Mesenchymal stem cell (in vitro differentiated cells and primary cell): Measurements from ENCODE around the gene CACNA1E.

ENCODE experiments used
- DNase-seq: peaks from one replicate; pipeline ENCODE4 v3.0.0-alpha.2; 2013
- H2AFZ ChIP-seq: one replicate; pipeline ENCODE4 v1.6.1; 2013; ENCODE audit warnings: low read depth, mild to moderate bottlenecking, control low read depth, inconsistent platforms, low read length, moderate library complexity
- H2AK5ac ChIP-seq: 2 replicates; pipeline ENCODE4 v1.6.1; 2013; ENCODE audit warnings: low read length, moderate library complexity, mild to moderate bottlenecking, inconsistent platforms; ENCODE audit not compliant: severe bottlenecking
- H2BK120ac ChIP-seq: one replicate; pipeline ENCODE4 v1.6.1; 2013; ENCODE audit warnings: low read depth, mild to moderate bottlenecking, inconsistent platforms, low read length, moderate library complexity
- H2BK12ac ChIP-seq, 2 experiments: one replicate each; pipeline ENCODE4 v1.6.1; 2013; ENCODE audit warnings: inconsistent platforms in 2 of 2, low read length in 2 of 2, mild to moderate bottlenecking in 2 of 2, moderate library complexity in 2 of 2, control low read depth in 1 of 2
- H2BK15ac ChIP-seq: one replicate; pipeline ENCODE4 v1.6.1; 2013; ENCODE audit warnings: mild to moderate bottlenecking, low read depth, inconsistent platforms; ENCODE audit not compliant: poor library complexity, severe bottlenecking
- H2BK5ac ChIP-seq: 2 replicates; pipeline ENCODE4 v1.6.1; 2013; ENCODE audit warnings: low read depth, mild to moderate bottlenecking, low read length, control low read depth, inconsistent platforms; ENCODE audit not compliant: poor library complexity, severe bottlenecking
- H3K14ac ChIP-seq, 2 experiments: one replicate each; pipeline ENCODE4 v1.6.1; 2013; ENCODE audit warnings: inconsistent platforms in 2 of 2, low read length in 2 of 2, control low read depth in 1 of 2, mild to moderate bottlenecking in 1 of 2, moderate library complexity in 1 of 2
- H3K18ac ChIP-seq, 2 experiments: one replicate each; pipeline ENCODE4 v1.6.1; 2013; ENCODE audit warnings: inconsistent platforms in 2 of 2, low read length in 2 of 2, control low read depth in 1 of 2, low read depth in 1 of 2, mild to moderate bottlenecking in 1 of 2
- H3K23ac ChIP-seq, 2 experiments: one replicate each; pipeline ENCODE4 v1.6.1; 2013; ENCODE audit warnings: inconsistent platforms in 2 of 2, low read length in 2 of 2, mild to moderate bottlenecking in 2 of 2, moderate library complexity in 2 of 2, control low read depth in 1 of 2
- H3K27ac ChIP-seq: 2 replicates; pipeline ENCODE4 v1.5.1; 2013; ENCODE audit warnings: mild to moderate bottlenecking, moderate library complexity, low read length, control low read depth, inconsistent platforms; ENCODE audit not compliant: poor library complexity, severe bottlenecking
- H3K27me3 ChIP-seq, 2 experiments: 2 replicates each; pipeline versions ENCODE4 v1.6.1 to v1.7.0; 2013; ENCODE audit warnings: low read length in 2 of 2, mild to moderate bottlenecking in 2 of 2, moderate library complexity in 2 of 2, control low read depth in 1 of 2, inconsistent platforms in 1 of 2; ENCODE audit not compliant: control insufficient read depth in 1 of 2, insufficient read depth in 1 of 2
- H3K36me3 ChIP-seq, 2 experiments: 2 replicates each; pipeline versions ENCODE4 v1.6.1 to v1.7.0; 2013; ENCODE audit warnings: low read length in 2 of 2, control low read depth in 1 of 2, inconsistent platforms in 1 of 2, low read depth in 1 of 2, mild to moderate bottlenecking in 1 of 2; ENCODE audit not compliant: insufficient read depth in 2 of 2, control insufficient read depth in 1 of 2
- H3K4ac ChIP-seq, 2 experiments: one replicate each; pipeline ENCODE4 v1.6.1; 2013; ENCODE audit warnings: inconsistent platforms in 2 of 2, low read length in 2 of 2, mild to moderate bottlenecking in 2 of 2, moderate library complexity in 2 of 2, control low read depth in 1 of 2, low read depth in 1 of 2
- H3K4me1 ChIP-seq: 2 replicates; pipeline ENCODE4 v1.6.1; 2013; ENCODE audit warnings: low read depth, low read length, control low read depth; ENCODE audit not compliant: control insufficient read depth, insufficient read depth
- H3K4me2 ChIP-seq: 2 replicates; pipeline ENCODE4 v1.6.1; 2013; ENCODE audit warnings: low read length, mild to moderate bottlenecking, inconsistent platforms; ENCODE audit not compliant: poor library complexity, severe bottlenecking
- H3K4me3 ChIP-seq, 2 experiments: 2 replicates each; pipeline versions ENCODE4 v1.5.1 to v1.7.0; 2013; ENCODE audit warnings: low read length in 2 of 2, mild to moderate bottlenecking in 2 of 2, control low read depth in 1 of 2, low read depth in 1 of 2; ENCODE audit not compliant: insufficient read depth in 1 of 2
- H3K79me1 ChIP-seq: replicated peaks from 2 replicates; pipeline ENCODE4 v1.6.1; 2013; ENCODE audit warnings: mild to moderate bottlenecking, control low read depth, low read length, inconsistent platforms; ENCODE audit not compliant: poor library complexity, severe bottlenecking
- H3K9ac ChIP-seq: 2 replicates; pipeline ENCODE4 v1.7.0; 2013; ENCODE audit warnings: mild to moderate bottlenecking, low read length, moderate library complexity
- H3K9me3 ChIP-seq: 2 replicates; pipeline ENCODE4 v1.7.0; 2013; ENCODE audit warnings: mild to moderate bottlenecking, low read length; ENCODE audit not compliant: control insufficient read depth
- H4K8ac ChIP-seq: one replicate; pipeline ENCODE4 v1.6.1; 2013; ENCODE audit warnings: inconsistent platforms, mild to moderate bottlenecking, low read length, moderate library complexity
- H4K91ac ChIP-seq: one replicate; pipeline ENCODE4 v1.6.1; 2013; ENCODE audit warnings: mild to moderate bottlenecking, low read length, inconsistent platforms
- WGBS: methylation state at CpG from one replicate; pipeline ENCODE4 v1.1.7; 2013; ENCODE audit warnings: mixed read lengths; 5-methylcytosine and 5-hydroxymethylcytosine counted together

CACNA1E gene

DNA sequence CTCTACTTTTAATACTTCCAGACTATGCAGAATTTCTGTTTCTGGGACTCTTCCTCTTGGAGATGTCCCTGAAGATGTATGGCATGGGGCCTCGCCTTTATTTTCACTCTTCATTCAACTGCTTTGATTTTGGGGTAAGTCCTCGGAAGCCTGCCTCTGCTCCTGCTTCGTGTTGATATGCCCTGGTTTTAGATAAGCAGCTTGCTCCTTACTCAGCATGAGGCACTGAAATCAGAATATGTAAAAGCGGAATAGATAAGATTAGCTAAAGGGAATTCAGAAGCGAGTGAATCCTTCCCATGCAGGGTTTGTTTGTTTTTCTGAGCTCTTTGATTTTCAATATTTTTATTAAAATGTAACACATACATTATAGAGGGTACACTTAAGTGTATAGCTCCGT lies 234.7 kb downstream of the CACNA1E start:
- Histone ChIP-seq H3K27ac (no peak overlapping the region), H2BK5ac (no peak overlapping the region), H4K91ac (no peak overlapping the region), H3K9ac (no peak overlapping the region), H2BK120ac (no peak overlapping the region), H3K4me2 (no peak overlapping the region), H3K4me3 (no peak overlapping the region), H3K23ac (no peak overlapping the region), H3K18ac (no peak overlapping the region), H4K8ac (no peak overlapping the region), H2BK12ac (no peak overlapping the region), H2BK15ac (no peak overlapping the region), H3K14ac (no peak overlapping the region), H3K27me3 (peaks cover 0 to 2% of the 10 kb centered on the region in 2 experiments), H3K36me3 (no peaks in the 10 kb centered on the region), H3K4me1 (no peaks in the 10 kb centered on the region), H3K4ac (no peak overlapping the region), H3K9me3 (no peaks in the 10 kb centered on the region), H2AK5ac (no peak overlapping the region), H2AFZ (no peak overlapping the region), H3K79me1 (no peaks in the 10 kb centered on the region)
- no peak for DNase-seq
- WGBS: 41% methylated on average over 3 of the region's 6 CpGs

DNA sequence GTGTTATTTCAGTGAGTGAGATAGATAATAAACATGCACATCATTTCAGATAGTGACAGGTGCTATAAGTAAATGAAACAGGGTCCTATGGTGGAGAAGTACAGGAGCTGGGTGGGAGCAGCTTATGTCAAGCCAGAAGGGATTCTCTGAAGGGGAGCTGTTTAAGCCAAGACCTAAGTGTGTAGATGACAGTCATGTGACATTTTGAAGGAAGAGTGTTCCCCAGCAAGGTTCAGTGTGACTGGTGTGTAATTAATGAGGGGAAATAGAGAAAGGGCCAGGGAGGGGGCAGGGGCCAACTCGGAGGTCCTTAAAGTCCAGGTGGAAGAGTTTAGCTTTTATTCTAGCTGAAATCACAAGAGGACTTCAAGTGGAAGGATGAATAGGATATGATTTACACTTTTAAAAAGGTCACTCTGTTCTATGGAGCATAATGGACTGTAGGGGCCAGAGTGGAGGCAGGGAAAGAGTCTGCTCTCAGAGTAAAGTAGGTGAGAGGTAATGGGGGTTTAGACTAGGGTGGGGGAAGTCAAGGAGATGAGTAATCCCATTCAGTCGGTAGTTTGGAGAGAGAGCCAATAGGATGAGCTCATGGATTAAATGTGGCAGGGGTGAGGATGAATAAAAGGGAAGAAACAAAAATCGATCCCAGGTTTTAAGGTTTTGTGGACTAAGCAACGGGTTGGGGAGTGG lies 243.1 kb downstream of the CACNA1E start:
- Histone ChIP-seq H4K8ac (no peak overlapping the region), H3K18ac (no peak overlapping the region), H3K23ac (no peak overlapping the region), H3K14ac (no peak overlapping the region), H3K4me2 (no peak overlapping the region), H3K36me3 (no peaks in the 10 kb centered on the region), H3K27ac (no peak overlapping the region), H3K4me3 (no peak overlapping the region), H2AK5ac (no peak overlapping the region), H2BK12ac (no peak overlapping the region), H3K9me3 (no peaks in the 10 kb centered on the region), H2AFZ (no peak overlapping the region), H3K4me1 (no peaks in the 10 kb centered on the region), H3K27me3 (no peaks in the 10 kb centered on the region), H3K4ac (no peak overlapping the region), H2BK5ac (no peak overlapping the region), H4K91ac (no peak overlapping the region), H3K79me1 (no peaks in the 10 kb centered on the region), H2BK15ac (no peak overlapping the region), H2BK120ac (no peak overlapping the region), H3K9ac (no peak overlapping the region)
- 35% methylated on average over 4 of the region's 4 CpGs for WGBS
- DNase-seq: no peak

DNA sequence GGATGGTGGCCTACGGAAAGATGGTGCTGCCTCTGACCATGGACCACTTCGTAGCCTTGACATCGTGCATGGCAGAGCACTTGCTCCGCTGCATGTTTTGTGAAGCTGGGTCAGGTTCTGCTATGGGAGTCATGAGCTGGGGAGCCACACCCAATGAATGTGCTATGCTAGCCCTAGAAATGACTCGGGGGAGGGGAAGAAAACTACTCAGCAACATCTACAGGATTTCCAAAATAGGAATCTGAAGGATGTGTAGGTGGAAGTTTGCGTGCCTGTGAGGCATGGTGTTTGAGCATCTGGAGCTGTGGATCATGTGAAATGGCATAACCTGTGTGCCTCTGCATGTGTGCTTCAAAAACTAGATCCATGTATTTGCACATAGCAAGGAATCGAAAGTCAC lies 247.3 kb downstream of the CACNA1E start:
- H2AFZ ChIP-seq: no peak overlapping the region
- no peak for DNase-seq
- no peaks in the 10 kb centered on the region for H3K4me1 ChIP-seq
- H3K79me1 ChIP-seq: no peaks in the 10 kb centered on the region
- no peaks in the 10 kb centered on the region for H3K9me3 ChIP-seq
- no peak overlapping the region for H3K9ac ChIP-seq
- H2AK5ac ChIP-seq: no peak overlapping the region
- no peak overlapping the region for H4K91ac ChIP-seq
- WGBS: 84% methylated on average over 7 of the region's 7 CpGs
- no peak overlapping the region for H3K4ac ChIP-seq
- H3K4me2 ChIP-seq: no peak overlapping the region
- H3K23ac ChIP-seq: no peak overlapping the region
- no peaks in the 10 kb centered on the region for H3K36me3 ChIP-seq
- no peak overlapping the region for H3K14ac ChIP-seq
- no peaks in the 10 kb centered on the region for H3K27me3 ChIP-seq
- H4K8ac ChIP-seq: no peak overlapping the region
- H3K18ac ChIP-seq: no peak overlapping the region
- H2BK12ac ChIP-seq: no peak overlapping the region
- no peak overlapping the region for H2BK120ac ChIP-seq
- no peak overlapping the region for H3K4me3 ChIP-seq
- no peak overlapping the region for H2BK15ac ChIP-seq
- H3K27ac ChIP-seq: no peak overlapping the region
- H2BK5ac ChIP-seq: no peak overlapping the region

DNA sequence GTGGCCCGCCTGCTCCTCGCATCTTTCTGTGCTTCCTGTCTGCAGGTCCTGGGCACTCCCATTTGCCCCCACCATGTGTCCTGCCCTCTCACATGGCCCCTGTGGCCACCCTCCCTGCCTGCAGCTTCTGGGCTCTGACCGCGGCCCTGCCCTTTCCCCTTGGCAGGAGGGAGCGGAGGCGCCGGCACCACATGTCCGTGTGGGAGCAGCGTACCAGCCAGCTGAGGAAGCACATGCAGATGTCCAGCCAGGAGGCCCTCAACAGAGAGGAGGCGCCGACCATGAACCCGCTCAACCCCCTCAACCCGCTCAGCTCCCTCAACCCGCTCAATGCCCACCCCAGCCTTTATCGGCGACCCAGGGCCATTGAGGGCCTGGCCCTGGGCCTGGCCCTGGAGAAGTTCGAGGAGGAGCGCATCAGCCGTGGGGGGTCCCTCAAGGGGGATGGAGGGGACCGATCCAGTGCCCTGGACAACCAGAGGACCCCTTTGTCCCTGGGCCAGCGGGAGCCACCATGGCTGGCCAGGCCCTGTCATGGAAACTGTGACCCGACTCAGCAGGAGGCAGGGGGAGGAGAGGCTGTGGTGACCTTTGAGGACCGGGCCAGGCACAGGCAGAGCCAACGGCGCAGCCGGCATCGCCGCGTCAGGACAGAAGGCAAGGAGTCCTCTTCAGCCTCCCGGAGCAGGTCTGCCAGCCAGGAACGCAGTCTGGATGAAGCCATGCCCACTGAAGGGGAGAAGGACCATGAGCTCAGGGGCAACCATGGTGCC lies 249.1 kb downstream of the CACNA1E start:
- no peaks in the 10 kb centered on the region for H3K27me3 ChIP-seq
- H4K91ac ChIP-seq: no peak overlapping the region
- 91% methylated on average over 31 of the region's 31 CpGs for WGBS
- H3K4me2 ChIP-seq: no peak overlapping the region
- no peak for DNase-seq
- H3K9me3 ChIP-seq: no peaks in the 10 kb centered on the region
- no peaks in the 10 kb centered on the region for H3K36me3 ChIP-seq
- no peak overlapping the region for H3K14ac ChIP-seq
- no peaks in the 10 kb centered on the region for H3K4me1 ChIP-seq
- H2BK5ac ChIP-seq: no peak overlapping the region
- no peak overlapping the region for H3K27ac ChIP-seq
- H2BK15ac ChIP-seq: no peak overlapping the region
- H3K18ac ChIP-seq: no peak overlapping the region
- no peak overlapping the region for H3K9ac ChIP-seq
- no peak overlapping the region for H3K4ac ChIP-seq
- no peak overlapping the region for H2AFZ ChIP-seq
- no peak overlapping the region for H2BK120ac ChIP-seq
- no peak overlapping the region for H3K23ac ChIP-seq
- no peaks in the 10 kb centered on the region for H3K79me1 ChIP-seq
- H4K8ac ChIP-seq: no peak overlapping the region
- H2AK5ac ChIP-seq: no peak overlapping the region
- H3K4me3 ChIP-seq: no peak overlapping the region
- H2BK12ac ChIP-seq: no peak overlapping the region
